Neural cell (in vitro differentiated cells): Measurements from ENCODE around the gene VAT1L. TPM values are rescaled to one million over a fixed set of nuclear protein-coding genes. Genes with fewer than 3 reads are reported as not detected.

Experiments used
- H2AFZ ChIP-seq: fragments of 200-600, 300-800 bp; sonication (generic), shearing (Covaris generic); 2 replicates; pipeline ENCODE4 v1.6.0; 2014; ENCODE audit warnings: low read depth, mild to moderate bottlenecking, antibody characterized with exemption, low read length, moderate library complexity
- H3F3A ChIP-seq: fragments of 200-600 bp; shearing (Covaris generic); 2 replicates; pipeline ENCODE4 v1.6.1; 2016; ENCODE audit warnings: mild to moderate bottlenecking, moderate library complexity, mixed read lengths, antibody characterized with exemption, low read length; ENCODE audit not compliant: insufficient read depth, poor library complexity, severe bottlenecking
- H3K27ac ChIP-seq: fragments of 200-600, 300-800 bp; sonication (generic), shearing (Covaris generic); 2 replicates; pipeline ENCODE4 v1.5.1; 2014; ENCODE audit warnings: mild to moderate bottlenecking, low read length, moderate library complexity
- H3K27me3 ChIP-seq: fragments of 300-800, 200-600 bp; sonication (generic), shearing (Covaris generic); 2 replicates; pipeline ENCODE4 v1.6.0; 2014; ENCODE audit warnings: mild to moderate bottlenecking, low read depth, low read length, moderate library complexity; ENCODE audit not compliant: insufficient read depth
- H3K36me3 ChIP-seq: fragments of 300-800, 200-600 bp; sonication (generic), shearing (Covaris generic); 2 replicates; pipeline ENCODE4 v1.5.1; 2014; ENCODE audit warnings: mild to moderate bottlenecking, antibody characterized with exemption, low read length, moderate library complexity; ENCODE audit not compliant: insufficient read depth
- H3K4me2 ChIP-seq: fragments of 300-800, 200-600 bp; sonication (generic), shearing (Covaris generic); 2 replicates; pipeline ENCODE4 v1.6.0; 2014; ENCODE audit warnings: mild to moderate bottlenecking, low read length
- H3K4me3 ChIP-seq: fragments of 300-800, 200-600 bp; sonication (generic), shearing (Covaris generic); 2 replicates; pipeline ENCODE4 v1.5.1; 2014; ENCODE audit warnings: mild to moderate bottlenecking, low read length, moderate library complexity
- H3K79me2 ChIP-seq: fragments of 200-600 bp; shearing (Covaris generic); replicated peaks from 2 replicates; pipeline ENCODE4 v1.6.0; 2014; ENCODE audit warnings: mild to moderate bottlenecking, low read length, moderate library complexity; ENCODE audit not compliant: insufficient read depth
- H3K9ac ChIP-seq: fragments of 300-800, 200-600 bp; sonication (generic), shearing (Covaris generic); 2 replicates; pipeline ENCODE4 v1.6.1; 2016; ENCODE audit warnings: mild to moderate bottlenecking, low read length, mixed read lengths
- H3K9me2 ChIP-seq: fragments of 200-600 bp; shearing (Covaris generic); 2 replicates; pipeline ENCODE4 v1.6.1; 2016; ENCODE audit warnings: mild to moderate bottlenecking, low read length, mixed read lengths; ENCODE audit not compliant: insufficient read depth
- H3K9me3 ChIP-seq: fragments of 200-600, 300-800 bp; sonication (generic), shearing (Covaris generic); 2 replicates; pipeline ENCODE4 v1.6.1; 2016; ENCODE audit warnings: mild to moderate bottlenecking, mixed run types, low read length, moderate library complexity, mixed read lengths
- H4K20me1 ChIP-seq: fragments of 200-600 bp; shearing (Covaris generic); 2 replicates; pipeline ENCODE4 v1.6.1; 2016; ENCODE audit warnings: mild to moderate bottlenecking, mixed run types; ENCODE audit not compliant: insufficient read depth
- EP300 ChIP-seq: fragments of 450-650 bp; conservative IDR thresholded peaks from 2 replicates; pipeline ENCODE4 v1.6.1; 2014; ENCODE audit warnings: antibody characterized with exemption, mild to moderate bottlenecking, moderate library complexity; ENCODE audit not compliant: poor library complexity, severe bottlenecking
- EZH2 ChIP-seq: fragments of 200-600, 300-800 bp; shearing (Covaris generic), sonication (generic); IDR thresholded peaks from 2 replicates; pipeline ENCODE4 v1.6.1; 2014; ENCODE audit warnings: antibody characterized with exemption, low read length, borderline replicate concordance, mild to moderate bottlenecking; ENCODE audit not compliant: insufficient read depth, poor library complexity, severe bottlenecking
- MXI1 ChIP-seq: fragments of 450-650 bp; conservative IDR thresholded peaks from 2 replicates; pipeline ENCODE4 v1.6.1; 2014; ENCODE audit warnings: antibody characterized with exemption, mild to moderate bottlenecking; ENCODE audit not compliant: poor library complexity, severe bottlenecking
- POLR2AphosphoS5 ChIP-seq: IDR thresholded peaks from 2 replicates; pipeline ENCODE4 v1.6.1; 2012
- RAD21 ChIP-seq: fragments of 450-650 bp; conservative IDR thresholded peaks from 2 replicates; pipeline ENCODE4 v1.6.1; 2014; ENCODE audit warnings: antibody characterized with exemption, mild to moderate bottlenecking, moderate library complexity
- SMC3 ChIP-seq: fragments of 450-650 bp; conservative IDR thresholded peaks from 2 replicates; pipeline ENCODE4 v1.6.1; 2014; ENCODE audit warnings: antibody characterized with exemption, mild to moderate bottlenecking, moderate library complexity; ENCODE audit not compliant: poor library complexity
- TAF1 ChIP-seq: IDR thresholded peaks from 2 replicates; pipeline ENCODE4 v1.6.1; 2012; ENCODE audit warnings: low read depth
- polyA plus RNA-seq: library from polyadenylated mRNA; depleted of rRNA; stranded (reverse); fragments of >200 nt; gene quantifications from 2 replicates; pipeline ENCODE4 v1.2.3, GENCODE V29; 2014
- TF ChIP-seq, protein P1 (sequence below): IDR thresholded peaks from 2 replicates; pipeline ENCODE4 v1.6.1; 2012; ENCODE audit warnings: borderline replicate concordance
- TF ChIP-seq, protein P2 (sequence below): fragments of 450-650 bp; IDR thresholded peaks from 2 replicates; pipeline ENCODE4 v1.5.1; 2014; ENCODE audit warnings: antibody characterized with exemption, mild to moderate bottlenecking, moderate library complexity; ENCODE audit not compliant: poor library complexity, severe bottlenecking

The VAT1L gene
- polyA plus RNA-seq, 1 donor from 2014 or later: 54.5 TPM

DNA sequence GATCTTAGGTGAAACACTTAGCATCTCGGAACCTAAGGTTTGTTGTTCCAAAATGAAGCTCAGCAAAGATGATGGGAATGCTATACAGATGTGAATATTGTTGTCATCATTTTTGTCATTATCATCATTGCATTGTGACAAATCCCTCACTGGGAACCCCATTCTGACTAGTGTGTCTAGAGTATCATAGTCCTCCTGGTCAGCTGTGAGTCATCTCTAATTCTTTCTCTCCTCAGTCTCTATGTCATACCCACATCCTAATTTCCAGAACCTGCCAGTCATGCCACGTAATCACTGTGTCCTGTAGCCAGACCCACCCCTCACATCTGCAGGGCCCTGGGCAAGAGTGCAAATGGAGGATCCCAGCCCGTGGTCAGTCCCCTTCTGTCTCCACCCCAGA lies 173.4 kb downstream of the VAT1L start:
- Histone ChIP-seq H3K9me3 (no peaks in the 10 kb centered on the region), H4K20me1 (no peaks in the 10 kb centered on the region), H2AFZ (no peak overlapping the region), H3K27me3 (no peaks in the 10 kb centered on the region), H3K79me2 (no peaks in the 10 kb centered on the region), H3K36me3 (no peaks in the 10 kb centered on the region), H3K27ac (no peak overlapping the region), H3F3A (peaks cover 1% of the 10 kb centered on the region), H3K9me2 (no peaks in the 10 kb centered on the region), H3K4me3 (no peak overlapping the region), H3K4me2 (no peak overlapping the region), H3K9ac (no peak overlapping the region)
- no peak for TF ChIP-seq RAD21
- TF ChIP-seq EP300: no peak
- no peak for TF ChIP-seq TAF1
- TF ChIP-seq EZH2: no peak
- TF ChIP-seq, protein P1, sequence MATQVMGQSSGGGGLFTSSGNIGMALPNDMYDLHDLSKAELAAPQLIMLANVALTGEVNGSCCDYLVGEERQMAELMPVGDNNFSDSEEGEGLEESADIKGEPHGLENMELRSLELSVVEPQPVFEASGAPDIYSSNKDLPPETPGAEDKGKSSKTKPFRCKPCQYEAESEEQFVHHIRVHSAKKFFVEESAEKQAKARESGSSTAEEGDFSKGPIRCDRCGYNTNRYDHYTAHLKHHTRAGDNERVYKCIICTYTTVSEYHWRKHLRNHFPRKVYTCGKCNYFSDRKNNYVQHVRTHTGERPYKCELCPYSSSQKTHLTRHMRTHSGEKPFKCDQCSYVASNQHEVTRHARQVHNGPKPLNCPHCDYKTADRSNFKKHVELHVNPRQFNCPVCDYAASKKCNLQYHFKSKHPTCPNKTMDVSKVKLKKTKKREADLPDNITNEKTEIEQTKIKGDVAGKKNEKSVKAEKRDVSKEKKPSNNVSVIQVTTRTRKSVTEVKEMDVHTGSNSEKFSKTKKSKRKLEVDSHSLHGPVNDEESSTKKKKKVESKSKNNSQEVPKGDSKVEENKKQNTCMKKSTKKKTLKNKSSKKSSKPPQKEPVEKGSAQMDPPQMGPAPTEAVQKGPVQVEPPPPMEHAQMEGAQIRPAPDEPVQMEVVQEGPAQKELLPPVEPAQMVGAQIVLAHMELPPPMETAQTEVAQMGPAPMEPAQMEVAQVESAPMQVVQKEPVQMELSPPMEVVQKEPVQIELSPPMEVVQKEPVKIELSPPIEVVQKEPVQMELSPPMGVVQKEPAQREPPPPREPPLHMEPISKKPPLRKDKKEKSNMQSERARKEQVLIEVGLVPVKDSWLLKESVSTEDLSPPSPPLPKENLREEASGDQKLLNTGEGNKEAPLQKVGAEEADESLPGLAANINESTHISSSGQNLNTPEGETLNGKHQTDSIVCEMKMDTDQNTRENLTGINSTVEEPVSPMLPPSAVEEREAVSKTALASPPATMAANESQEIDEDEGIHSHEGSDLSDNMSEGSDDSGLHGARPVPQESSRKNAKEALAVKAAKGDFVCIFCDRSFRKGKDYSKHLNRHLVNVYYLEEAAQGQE: no peak
- TF ChIP-seq, protein P2, sequence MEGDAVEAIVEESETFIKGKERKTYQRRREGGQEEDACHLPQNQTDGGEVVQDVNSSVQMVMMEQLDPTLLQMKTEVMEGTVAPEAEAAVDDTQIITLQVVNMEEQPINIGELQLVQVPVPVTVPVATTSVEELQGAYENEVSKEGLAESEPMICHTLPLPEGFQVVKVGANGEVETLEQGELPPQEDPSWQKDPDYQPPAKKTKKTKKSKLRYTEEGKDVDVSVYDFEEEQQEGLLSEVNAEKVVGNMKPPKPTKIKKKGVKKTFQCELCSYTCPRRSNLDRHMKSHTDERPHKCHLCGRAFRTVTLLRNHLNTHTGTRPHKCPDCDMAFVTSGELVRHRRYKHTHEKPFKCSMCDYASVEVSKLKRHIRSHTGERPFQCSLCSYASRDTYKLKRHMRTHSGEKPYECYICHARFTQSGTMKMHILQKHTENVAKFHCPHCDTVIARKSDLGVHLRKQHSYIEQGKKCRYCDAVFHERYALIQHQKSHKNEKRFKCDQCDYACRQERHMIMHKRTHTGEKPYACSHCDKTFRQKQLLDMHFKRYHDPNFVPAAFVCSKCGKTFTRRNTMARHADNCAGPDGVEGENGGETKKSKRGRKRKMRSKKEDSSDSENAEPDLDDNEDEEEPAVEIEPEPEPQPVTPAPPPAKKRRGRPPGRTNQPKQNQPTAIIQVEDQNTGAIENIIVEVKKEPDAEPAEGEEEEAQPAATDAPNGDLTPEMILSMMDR: no peak
- no peak for TF ChIP-seq POLR2AphosphoS5
- TF ChIP-seq SMC3: no peak
- TF ChIP-seq MXI1: no peak

DNA sequence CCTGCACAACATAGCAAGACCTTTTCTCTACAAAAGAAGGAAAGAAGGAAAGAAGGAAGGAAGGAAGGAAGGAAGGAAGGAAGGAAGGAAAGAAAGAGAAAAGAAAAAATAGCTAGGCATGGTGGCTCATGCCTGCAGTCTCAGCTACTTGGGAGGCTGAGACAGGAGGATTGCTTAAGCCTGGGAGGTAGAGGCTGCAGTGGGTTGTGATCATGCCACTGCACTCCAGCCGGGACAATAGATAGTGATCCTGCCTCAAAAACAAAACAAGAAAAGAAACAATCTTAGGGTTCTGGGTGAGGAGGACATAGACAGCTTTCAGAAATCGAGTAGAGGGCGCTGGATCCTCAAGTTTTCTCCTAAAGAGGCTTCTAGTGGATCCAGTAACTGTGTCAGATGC lies 174.3 kb downstream of the VAT1L start:
- Histone ChIP-seq H3K27ac (no peak overlapping the region), H3K79me2 (no peaks in the 10 kb centered on the region), H3K9me2 (no peaks in the 10 kb centered on the region), H2AFZ (no peak overlapping the region), H3K4me3 (no peak overlapping the region), H3K27me3 (no peaks in the 10 kb centered on the region), H3K9ac (no peak overlapping the region), H3K9me3 (no peaks in the 10 kb centered on the region), H3K36me3 (no peaks in the 10 kb centered on the region), H3K4me2 (no peak overlapping the region), H3F3A (peaks cover 2% of the 10 kb centered on the region), H4K20me1 (no peaks in the 10 kb centered on the region)
- TF ChIP-seq SMC3 (no peak), EZH2 (no peak), MXI1 (no peak), POLR2AphosphoS5 (no peak), RAD21 (no peak), EP300 (no peak), TAF1 (no peak)
- TF ChIP-seq, protein P2: no peak
- TF ChIP-seq, protein P1: no peak
